Thoracic aorta (tissue), 2 donors: ENCODE data around the gene CAND2. TPM values are rescaled to one million over a fixed set of nuclear protein-coding genes. Genes with fewer than 3 reads are reported as not detected.

Source experiments
- ATAC-seq: fragments of 150-250 bp; one replicate; pipeline ENCODE4 v1.8.0; 2017; ENCODE audit warnings: low read depth; ENCODE audit not compliant: insufficient number of reproducible peaks, low FRiP score
- DNase-seq: peaks from one replicate; pipeline ENCODE4 v3.0.0-alpha.2; 2020; ENCODE audit warnings: low spot score
- H3K27ac ChIP-seq, 2 donors: fragments of 200-600 bp; sonication (generic); 1 replicate in 1 of 2; 2 replicates in 1 of 2; pipeline ENCODE4 v1.5.1; 2016; ENCODE audit warnings: mild to moderate bottlenecking in 2 of 2, moderate library complexity in 2 of 2
- H3K27me3 ChIP-seq: fragments of 200-600 bp; sonication (generic); replicated peaks from 2 replicates; pipeline ENCODE4 v1.6.0; 2016; ENCODE audit warnings: mild to moderate bottlenecking; ENCODE audit not compliant: insufficient read depth
- H3K36me3 ChIP-seq: fragments of 200-600 bp; sonication (generic); one replicate; pipeline ENCODE4 v1.5.1; 2016
- H3K4me1 ChIP-seq, 2 donors: fragments of 200-600 bp; sonication (generic); 1 replicate in 1 of 2; 2 replicates in 1 of 2; pipeline versions ENCODE4 v1.5.1 to v1.6.0; 2016; ENCODE audit warnings: low read depth in 2 of 2, mild to moderate bottlenecking in 1 of 2; ENCODE audit not compliant: control insufficient read depth in 1 of 2
- H3K4me3 ChIP-seq: fragments of 200-600 bp; sonication (generic); 2 replicates; pipeline ENCODE4 v1.5.1; 2016; ENCODE audit warnings: mild to moderate bottlenecking
- H3K9me3 ChIP-seq: fragments of 200-600 bp; sonication (generic); 2 replicates; pipeline ENCODE4 v1.5.1; 2016
- total RNA-seq, 2 donors: library from RNA; depleted of rRNA; stranded (reverse); fragments of >200 nt; gene quantifications; one replicate each; pipeline versions ENCODE4 v1.1.0 to v1.2.3, GENCODE V29; 2016
- TF ChIP-seq, protein P1 (sequence below): fragments of 200-600 bp; sonication (generic); IDR thresholded peaks from one replicate; pipeline ENCODE4 v1.5.1; 2019; ENCODE audit warnings: antibody characterized with exemption

CAND2 gene
- total RNA-seq, 2 donors from 2014 or later: 25.9 to 44.6 TPM

DNA sequence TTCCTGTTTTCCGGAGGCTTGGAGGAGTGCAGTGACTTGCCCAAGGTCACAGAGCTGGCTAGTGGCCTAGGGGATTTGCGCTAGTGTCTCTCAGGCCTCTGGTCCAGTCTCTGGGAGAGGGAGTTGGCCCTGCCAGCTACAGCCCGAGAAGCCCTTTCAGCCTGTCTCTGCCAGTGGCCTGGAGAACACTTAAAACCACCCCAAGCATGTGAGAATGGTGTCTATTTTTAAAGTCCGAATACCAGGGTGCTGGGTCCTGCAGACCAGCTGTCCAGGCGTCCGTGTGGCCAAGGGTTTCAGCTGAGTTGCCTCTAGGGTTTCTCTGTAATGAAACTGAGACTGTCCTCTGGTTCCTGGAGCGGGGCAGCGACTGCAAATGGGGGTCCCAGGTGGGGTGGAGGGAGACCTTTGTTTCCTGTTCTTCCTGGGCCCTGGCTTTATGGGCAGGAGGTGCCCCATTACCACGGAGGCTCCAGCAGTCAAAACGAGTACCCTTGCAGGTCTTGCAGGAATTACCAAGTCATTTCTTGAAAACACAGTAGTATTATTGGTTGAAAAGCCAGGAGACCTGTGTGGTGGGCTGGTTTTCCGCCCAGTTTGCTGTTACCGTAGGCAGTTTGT lies 2.2 kb downstream of the CAND2 start:
- DNase-seq: no peak
- H3K9me3 ChIP-seq: no peaks in the 10 kb centered on the region
- no peak for ATAC-seq
- H3K36me3 ChIP-seq: peaks cover 6% of the 10 kb centered on the region
- no peak overlapping the region for H3K4me3 ChIP-seq
- TF ChIP-seq, protein P1, sequence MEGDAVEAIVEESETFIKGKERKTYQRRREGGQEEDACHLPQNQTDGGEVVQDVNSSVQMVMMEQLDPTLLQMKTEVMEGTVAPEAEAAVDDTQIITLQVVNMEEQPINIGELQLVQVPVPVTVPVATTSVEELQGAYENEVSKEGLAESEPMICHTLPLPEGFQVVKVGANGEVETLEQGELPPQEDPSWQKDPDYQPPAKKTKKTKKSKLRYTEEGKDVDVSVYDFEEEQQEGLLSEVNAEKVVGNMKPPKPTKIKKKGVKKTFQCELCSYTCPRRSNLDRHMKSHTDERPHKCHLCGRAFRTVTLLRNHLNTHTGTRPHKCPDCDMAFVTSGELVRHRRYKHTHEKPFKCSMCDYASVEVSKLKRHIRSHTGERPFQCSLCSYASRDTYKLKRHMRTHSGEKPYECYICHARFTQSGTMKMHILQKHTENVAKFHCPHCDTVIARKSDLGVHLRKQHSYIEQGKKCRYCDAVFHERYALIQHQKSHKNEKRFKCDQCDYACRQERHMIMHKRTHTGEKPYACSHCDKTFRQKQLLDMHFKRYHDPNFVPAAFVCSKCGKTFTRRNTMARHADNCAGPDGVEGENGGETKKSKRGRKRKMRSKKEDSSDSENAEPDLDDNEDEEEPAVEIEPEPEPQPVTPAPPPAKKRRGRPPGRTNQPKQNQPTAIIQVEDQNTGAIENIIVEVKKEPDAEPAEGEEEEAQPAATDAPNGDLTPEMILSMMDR: no peak
- no peaks in the 10 kb centered on the region for H3K27me3 ChIP-seq
- H3K4me1 ChIP-seq: peaks cover 3 to 28% of the 10 kb centered on the region in 2 donors
- H3K27ac ChIP-seq: peak overlapping the region; percentile 27 to 90

- no peak overlapping the region for H3K4me3 ChIP-seq
- no peaks in the 10 kb centered on the region for H3K27me3 ChIP-seq
- peaks cover 3 to 28% of the 10 kb centered on the region in 2 donors for H3K4me1 ChIP-seq
- H3K27ac ChIP-seq: peak overlapping the region in 1 of 2 donors; percentile 27
- DNase-seq (no peak), ATAC-seq (no peak)
- H3K36me3 ChIP-seq: peaks cover 15% of the 10 kb centered on the region
- TF ChIP-seq, protein P1: no peak
- no peaks in the 10 kb centered on the region for H3K9me3 ChIP-seq
These were observed 3.3 kb downstream of the CAND2 start for GRCh38 chr3:12799525-12800440.

- TF ChIP-seq, protein P1: no peak
- Histone ChIP-seq H3K27me3 (no peaks in the 10 kb centered on the region), H3K4me3 (no peak overlapping the region), H3K4me1 (peaks cover 0 to 16% of the 10 kb centered on the region in 2 donors), H3K27ac (no peak overlapping the region), H3K9me3 (no peaks in the 10 kb centered on the region), H3K36me3 (peaks cover 28% of the 10 kb centered on the region)
- ATAC-seq (no peak), DNase-seq (no peak)
These were observed 6.9 kb downstream of the CAND2 start for GRCh38 chr3:12803371-12803770.

DNA sequence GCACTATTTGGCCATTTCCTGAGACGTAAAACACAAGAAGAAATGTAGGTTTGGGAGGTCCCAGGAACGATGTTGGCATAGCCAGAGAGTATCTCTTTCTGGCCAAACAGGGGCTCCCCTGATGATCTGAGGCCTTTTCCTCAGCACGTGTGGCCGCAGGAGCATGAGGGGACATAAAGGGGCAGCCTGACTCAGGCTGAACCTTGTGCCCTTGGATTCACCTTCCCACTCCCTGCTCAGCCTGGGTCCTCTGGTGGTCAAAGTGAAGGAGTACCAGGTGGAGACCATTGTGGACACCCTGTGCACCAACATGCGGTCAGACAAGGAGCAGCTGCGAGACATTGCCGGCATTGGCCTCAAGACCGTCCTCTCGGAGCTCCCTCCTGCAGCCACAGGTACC lies 10.6 kb downstream of the CAND2 start:
- ATAC-seq: no peak
- no peak overlapping the region for H3K27ac ChIP-seq

More for the DNA sequence above, 10.6 kb downstream of the CAND2 start:
- Histone ChIP-seq H3K36me3 (peaks cover 28% of the 10 kb centered on the region), H3K4me3 (no peak overlapping the region), H3K27me3 (no peaks in the 10 kb centered on the region), H3K9me3 (no peaks in the 10 kb centered on the region), H3K4me1 (peaks cover 0 to 16% of the 10 kb centered on the region in 2 donors)
- DNase-seq: no peak
- TF ChIP-seq, protein P1: no peak
